SK-N-SH (cell line): ENCODE measurements around the gene LMAN1L. TPM values are rescaled to one million over a fixed set of nuclear protein-coding genes. Genes with fewer than 3 reads are reported as not detected.
A peak's percentile ranks its signal among the peaks of the same experiment; 100 is the strongest.

Experiments used
- CTCF ChIA-PET: fragments of 300-600, 350-600 bp; formaldehyde crosslinking; extraction: SDS; loops from one replicate; lab custom pipeline; 2021; lab: Yijun Ruan, JAX
- POLR2A ChIA-PET: fragments of 350-600 bp; sonication (Branson Sonifier 250); formaldehyde crosslinking; extraction: SDS; loops from one replicate; lab custom pipeline; 2020; ENCODE audit warnings: antibody characterized with exemption, inconsistent platforms; lab: Yijun Ruan, JAX
- DNase-seq: peaks from one replicate; pipeline ENCODE4 v3.0.0; 2012
- H2AFZ ChIP-seq: fragments of 200-600 bp; sonication (generic); 2 replicates; pipeline ENCODE4 v1.8.1; 2016; ENCODE audit warnings: antibody characterized with exemption, mild to moderate bottlenecking, low read depth
- H3F3A ChIP-seq: fragments of 200-600 bp; sonication (generic); replicated peaks from 2 replicates; pipeline ENCODE3; 2016; ENCODE audit warnings: antibody characterized with exemption, mild to moderate bottlenecking; ENCODE audit not compliant: insufficient read depth
- H3K27ac ChIP-seq, 2 experiments: fragments of 200-500 bp in 1 of 2; fragments of 200-600 bp in 1 of 2; sonication (Bioruptor generic) in 1 of 2; sonication (generic), shearing (Covaris generic) in 1 of 2; 2 replicates each; pipeline versions ENCODE4 v1.5.1 to v1.6.1; 2014 to 2016; ENCODE audit warnings: low read depth in 2 of 2, inconsistent platforms in 1 of 2, low read length in 1 of 2, mild to moderate bottlenecking in 1 of 2, mixed read lengths in 1 of 2
- H3K27me3 ChIP-seq: fragments of 200-600 bp; sonication (generic), shearing (Covaris generic); 2 replicates; pipeline ENCODE4 v1.6.1; 2016; ENCODE audit warnings: mixed run types; ENCODE audit not compliant: insufficient read depth
- H3K36me3 ChIP-seq, 2 experiments: fragments of 200-500 bp in 1 of 2; fragments of 200-600 bp in 1 of 2; sonication (Bioruptor generic) in 1 of 2; sonication (generic) in 1 of 2; replicated peaks in 1 of 2; 2 replicates each; pipeline versions ENCODE3 to v1.5.1; 2014 to 2016; ENCODE audit warnings: low read length in 1 of 2, mild to moderate bottlenecking in 1 of 2; ENCODE audit not compliant: insufficient read depth in 2 of 2, control insufficient read depth in 1 of 2
- H3K4me1 ChIP-seq, 2 experiments: fragments of 200-500 bp in 1 of 2; fragments of 200-600 bp in 1 of 2; sonication (Bioruptor generic) in 1 of 2; sonication (generic), shearing (Covaris generic) in 1 of 2; 2 replicates each; pipeline versions ENCODE4 v1.5.1 to v1.6.1; 2014 to 2016; ENCODE audit warnings: low read depth in 1 of 2, low read length in 1 of 2, mixed run types in 1 of 2; ENCODE audit not compliant: insufficient read depth in 2 of 2, control insufficient read depth in 1 of 2
- H3K4me2 ChIP-seq: fragments of 200-600 bp; sonication (generic), shearing (Covaris generic); 2 replicates; pipeline ENCODE4 v1.6.1; 2017; ENCODE audit warnings: mixed run types
- H3K4me3 ChIP-seq, 2 experiments: fragments of 200-500 bp in 1 of 2; fragments of 200-600 bp in 1 of 2; sonication (Bioruptor generic) in 1 of 2; sonication (generic), shearing (Covaris generic) in 1 of 2; 2 replicates each; pipeline versions ENCODE4 v1.5.1 to v1.8.1; 2014 to 2016; ENCODE audit warnings: low read depth in 2 of 2, inconsistent platforms in 1 of 2, low read length in 1 of 2, mild to moderate bottlenecking in 1 of 2, mixed read lengths in 1 of 2, moderate library complexity in 1 of 2
- H3K79me2 ChIP-seq: fragments of 200-600 bp; sonication (generic); 2 replicates; pipeline ENCODE4 v1.8.1; 2017; ENCODE audit warnings: mild to moderate bottlenecking; ENCODE audit not compliant: insufficient read depth
- H3K9ac ChIP-seq: fragments of 200-600 bp; sonication (generic); 2 replicates; pipeline ENCODE4 v1.6.1; 2017; ENCODE audit warnings: mixed run types
- H3K9me2 ChIP-seq: fragments of 200-600 bp; sonication (generic); 2 replicates; pipeline ENCODE4 v1.6.1; 2017; ENCODE audit warnings: mixed run types
- H3K9me3 ChIP-seq: fragments of 200-600 bp; sonication (generic); 2 replicates; pipeline ENCODE4 v1.6.1; 2017; ENCODE audit warnings: mixed run types, mild to moderate bottlenecking, moderate library complexity
- H4K20me1 ChIP-seq: fragments of 200-600 bp; sonication (generic); 2 replicates; pipeline ENCODE4 v1.6.1; 2017; ENCODE audit warnings: mild to moderate bottlenecking, mixed run types; ENCODE audit not compliant: insufficient read depth
- CTCF ChIP-seq: fragments of 200-600 bp; sonication (generic); IDR thresholded peaks from 2 replicates; pipeline ENCODE4 v1.6.1; 2017; ENCODE audit warnings: antibody characterized with exemption, mild to moderate bottlenecking, moderate library complexity
- EZH2phosphoT487 ChIP-seq: fragments of 200-600 bp; sonication (generic); IDR thresholded peaks from 2 replicates; pipeline ENCODE4 v1.6.1; 2017; ENCODE audit warnings: low read depth, mixed run types, mild to moderate bottlenecking, antibody characterized with exemption, moderate library complexity, borderline replicate concordance
- FOSL2 ChIP-seq: IDR thresholded peaks from 2 replicates; pipeline ENCODE4 v1.4.0; 2012; ENCODE audit warnings: low read depth, mild to moderate bottlenecking, moderate library complexity, borderline replicate concordance
- FOXM1 ChIP-seq: IDR thresholded peaks from 2 replicates; pipeline ENCODE4 v1.4.0; 2012; ENCODE audit warnings: low read depth, mild to moderate bottlenecking
- MAX ChIP-seq: IDR thresholded peaks from 2 replicates; pipeline ENCODE4 v1.4.0; 2012; ENCODE audit warnings: low read depth
- MXI1 ChIP-seq: IDR thresholded peaks from 2 replicates; pipeline ENCODE4 v1.6.1; 2012; ENCODE audit warnings: mild to moderate bottlenecking, low read depth, low read length, improper control_type of control experiment
- REST ChIP-seq: IDR thresholded peaks from 2 replicates; pipeline ENCODE4 v1.6.1; 2012; ENCODE audit warnings: mild to moderate bottlenecking, low read depth, low read length, moderate library complexity
- TEAD4 ChIP-seq: IDR thresholded peaks from 2 replicates; pipeline ENCODE4 v1.4.0; 2012; ENCODE audit warnings: mild to moderate bottlenecking, borderline replicate concordance; ENCODE audit not compliant: insufficient read depth
- WGBS: methylation state at CpG from one replicate; pipeline ENCODE4 v1.1.6; 2017; ENCODE audit warnings: low lambda C conversion rate; 5-methylcytosine and 5-hydroxymethylcytosine counted together
- polyA plus RNA-seq, 3 experiments: library from polyadenylated mRNA; depleted of rRNA; stranded (reverse); fragments of >200 nt; gene quantifications; 2 replicates each; pipeline ENCODE4 v1.2.3, GENCODE V29; 2012

Gene LMAN1L
- polyA plus RNA-seq, 1 of the 3 experiments (the other 2 are of a cell fraction): 0.02 TPM

GRCh38 chr15:74842581-74843444 lies 30.2 kb downstream of the LMAN1L start, which contains the start of gene ULK3 (continued):
- TF ChIP-seq MAX (peak; percentile 96), FOSL2 (no peak), REST (no peak)

- Histone ChIP-seq H3K27me3 (no peaks in the 10 kb centered on the region), H3K4me3 (peak overlapping the region; percentile 98), H3F3A (no peaks in the 10 kb centered on the region), H4K20me1 (no peaks in the 10 kb centered on the region), H2AFZ (peak overlapping the region; percentile 65; the same call in 1 of the 2 replicates), H3K4me2 (peak overlapping the region; percentile 96), H3K9ac (peak overlapping the region; percentile 72), H3K27ac (peak overlapping the region; percentile 72 to 85), H3K36me3 (peaks cover 0 to 47% of the 10 kb centered on the region in 2 experiments), H3K9me2 (no peaks in the 10 kb centered on the region), H3K9me3 (no peaks in the 10 kb centered on the region), H3K4me1 (peaks cover 0 to 23% of the 10 kb centered on the region in 2 experiments; a peak in 2 of 4 replicates), H3K79me2 (no peaks in the 10 kb centered on the region)
- POLR2A ChIA-PET: interaction anchor here (0.7 kb wide), 2 partner anchors 26 to 180 kb away, joined by 3 read pairs; partner anchors contain the start of gene PPCDC
- DNase-seq: no peak
- CTCF ChIA-PET: interaction anchor here (0.6 to 10.8 kb wide), 24 partner anchors 10 to 152 kb away, joined by 3 to 95 read pairs (median 5); partner anchors contain the start of genes CSK, RPP25 and SCAMP5
- 54% methylated on average over 10 of the region's 18 CpGs for WGBS
- TF ChIP-seq EZH2phosphoT487: no peak
- no peak for TF ChIP-seq MXI1
- TF ChIP-seq FOXM1: no peak
- TF ChIP-seq CTCF: peak; percentile 4; the same call in 1 of the 2 replicates
- TF ChIP-seq TEAD4: no peak
Measured at GRCh38 chr15:74843445-74843828, 30.8 kb downstream of the LMAN1L start.
